WERI-Rb-1 (cell line): ENCODE data around the gene TSKS.
A peak's percentile ranks its signal among the peaks of the same experiment; 100 is the strongest.

Source experiments
- DNase-seq: peaks from one replicate; pipeline ENCODE4 v3.0.0-alpha.2; 2020
- H3K27ac ChIP-seq: fragments of 250-450 bp; sonication (Bioruptor Pico); 2 replicates; pipeline ENCODE4 v1.5.1; 2020; ENCODE audit warnings: mild to moderate bottlenecking, moderate library complexity
- H3K27me3 ChIP-seq: fragments of 250-450 bp; sonication (Bioruptor Pico); 2 replicates; pipeline ENCODE4 v1.5.1; 2021; ENCODE audit warnings: mild to moderate bottlenecking, low read depth, moderate library complexity; ENCODE audit not compliant: insufficient read depth, severe bottlenecking
- H3K36me3 ChIP-seq: fragments of 250-450 bp; sonication (Bioruptor Pico); 2 replicates; pipeline ENCODE4 v1.5.1; 2020; ENCODE audit warnings: mild to moderate bottlenecking, moderate library complexity
- H3K4me3 ChIP-seq: 2 replicates; pipeline ENCODE4 v1.5.1; 2011; ENCODE audit warnings: low read depth, mild to moderate bottlenecking, control low read depth, low read length
- H3K9me3 ChIP-seq: fragments of 250-450 bp; sonication (Bioruptor Pico); 2 replicates; pipeline ENCODE4 v1.5.1; 2021; ENCODE audit warnings: mild to moderate bottlenecking, moderate library complexity; ENCODE audit not compliant: severe bottlenecking
- TF ChIP-seq, protein P1 (sequence below): IDR thresholded peaks from 2 replicates; pipeline ENCODE4 v1.5.1; 2011; ENCODE audit warnings: low read depth, mild to moderate bottlenecking, control low read depth, inconsistent platforms, low read length

The TSKS gene

GRCh38 chr19:49761625-49762311 lies 1.3 kb downstream of the TSKS start:
- H3K27me3 ChIP-seq = no peaks in the 10 kb centered on the region
- DNase-seq = peak; percentile 22
- TF ChIP-seq, protein P1, sequence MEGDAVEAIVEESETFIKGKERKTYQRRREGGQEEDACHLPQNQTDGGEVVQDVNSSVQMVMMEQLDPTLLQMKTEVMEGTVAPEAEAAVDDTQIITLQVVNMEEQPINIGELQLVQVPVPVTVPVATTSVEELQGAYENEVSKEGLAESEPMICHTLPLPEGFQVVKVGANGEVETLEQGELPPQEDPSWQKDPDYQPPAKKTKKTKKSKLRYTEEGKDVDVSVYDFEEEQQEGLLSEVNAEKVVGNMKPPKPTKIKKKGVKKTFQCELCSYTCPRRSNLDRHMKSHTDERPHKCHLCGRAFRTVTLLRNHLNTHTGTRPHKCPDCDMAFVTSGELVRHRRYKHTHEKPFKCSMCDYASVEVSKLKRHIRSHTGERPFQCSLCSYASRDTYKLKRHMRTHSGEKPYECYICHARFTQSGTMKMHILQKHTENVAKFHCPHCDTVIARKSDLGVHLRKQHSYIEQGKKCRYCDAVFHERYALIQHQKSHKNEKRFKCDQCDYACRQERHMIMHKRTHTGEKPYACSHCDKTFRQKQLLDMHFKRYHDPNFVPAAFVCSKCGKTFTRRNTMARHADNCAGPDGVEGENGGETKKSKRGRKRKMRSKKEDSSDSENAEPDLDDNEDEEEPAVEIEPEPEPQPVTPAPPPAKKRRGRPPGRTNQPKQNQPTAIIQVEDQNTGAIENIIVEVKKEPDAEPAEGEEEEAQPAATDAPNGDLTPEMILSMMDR = 0 out of 2 replicates have a peak, but pooled peaks have one; percentile 6
- no peak overlapping the region for H3K27ac ChIP-seq
- no peaks in the 10 kb centered on the region for H3K9me3 ChIP-seq
- no peaks in the 10 kb centered on the region for H3K36me3 ChIP-seq
- H3K4me3 ChIP-seq = no peak overlapping the region

DNA sequence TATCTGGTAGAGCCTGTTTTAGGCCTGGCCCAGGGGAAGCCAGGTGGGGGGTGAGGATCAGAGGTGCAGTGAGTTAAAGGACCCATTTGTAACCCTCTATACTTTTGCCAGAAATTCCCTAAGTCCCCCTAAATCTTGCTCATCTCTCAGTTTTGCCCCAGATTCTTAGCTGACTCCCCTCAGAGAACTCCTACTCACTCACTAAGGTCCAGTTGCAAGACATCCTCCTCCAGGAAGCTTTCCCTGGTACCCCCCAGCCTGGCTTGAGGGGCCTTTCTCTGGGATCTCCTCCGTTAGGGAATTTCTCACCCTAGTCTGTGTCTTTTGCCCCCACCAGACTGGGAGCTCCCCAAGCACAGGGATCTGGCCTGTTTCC lies 1.9 kb downstream of the TSKS start:
- Histone ChIP-seq H3K36me3 (no peaks in the 10 kb centered on the region), H3K27me3 (no peaks in the 10 kb centered on the region), H3K27ac (no peak overlapping the region), H3K9me3 (peaks cover under 1% of the 10 kb centered on the region), H3K4me3 (no peak overlapping the region)
- TF ChIP-seq, protein P1 = no peak
- no peak for DNase-seq

GRCh38 chr19:49758292-49758691 lies 4.8 kb downstream of the TSKS start:
- Histone ChIP-seq H3K36me3 (no peaks in the 10 kb centered on the region), H3K9me3 (peaks cover 8% of the 10 kb centered on the region), H3K27me3 (no peaks in the 10 kb centered on the region), H3K4me3 (no peak overlapping the region), H3K27ac (no peak overlapping the region)
- DNase-seq = no peak
- TF ChIP-seq, protein P1 = no peak

GRCh38 chr19:49755956-49756355 lies 7.2 kb downstream of the TSKS start:
- Histone ChIP-seq H3K4me3 (no peak overlapping the region), H3K36me3 (no peaks in the 10 kb centered on the region), H3K27ac (no peak overlapping the region), H3K27me3 (no peaks in the 10 kb centered on the region), H3K9me3 (peaks cover 12% of the 10 kb centered on the region)
- DNase-seq = no peak
- TF ChIP-seq, protein P1 = no peak

GRCh38 chr19:49752701-49753100 lies 10.4 kb downstream of the TSKS start:
- peaks cover 12% of the 10 kb centered on the region for H3K9me3 ChIP-seq
- no peaks in the 10 kb centered on the region for H3K27me3 ChIP-seq
- H3K4me3 ChIP-seq = no peak overlapping the region
- TF ChIP-seq, protein P1 = no peak
- no peak overlapping the region for H3K27ac ChIP-seq
- no peak for DNase-seq
- no peaks in the 10 kb centered on the region for H3K36me3 ChIP-seq

- Histone ChIP-seq H3K36me3 (no peaks in the 10 kb centered on the region), H3K4me3 (no peak overlapping the region), H3K27me3 (no peaks in the 10 kb centered on the region), H3K9me3 (peaks cover 13% of the 10 kb centered on the region), H3K27ac (no peak overlapping the region)
- no peak for DNase-seq
- TF ChIP-seq, protein P1 = no peak
Measured at GRCh38 chr19:49749771-49750170, 13.3 kb downstream of the TSKS start.
